ENCODE results near the gene STAT5B. TPM values are rescaled to one million over a fixed set of nuclear protein-coding genes. Genes with fewer than 3 reads are reported as not detected.

Gene STAT5B
- total and polyA plus RNA-seq, 2 of the 13 experiments (the other 11 are each of a cell fraction or from before 2014, with no cell fraction given): 21.0 to 42.8 TPM

DNA sequence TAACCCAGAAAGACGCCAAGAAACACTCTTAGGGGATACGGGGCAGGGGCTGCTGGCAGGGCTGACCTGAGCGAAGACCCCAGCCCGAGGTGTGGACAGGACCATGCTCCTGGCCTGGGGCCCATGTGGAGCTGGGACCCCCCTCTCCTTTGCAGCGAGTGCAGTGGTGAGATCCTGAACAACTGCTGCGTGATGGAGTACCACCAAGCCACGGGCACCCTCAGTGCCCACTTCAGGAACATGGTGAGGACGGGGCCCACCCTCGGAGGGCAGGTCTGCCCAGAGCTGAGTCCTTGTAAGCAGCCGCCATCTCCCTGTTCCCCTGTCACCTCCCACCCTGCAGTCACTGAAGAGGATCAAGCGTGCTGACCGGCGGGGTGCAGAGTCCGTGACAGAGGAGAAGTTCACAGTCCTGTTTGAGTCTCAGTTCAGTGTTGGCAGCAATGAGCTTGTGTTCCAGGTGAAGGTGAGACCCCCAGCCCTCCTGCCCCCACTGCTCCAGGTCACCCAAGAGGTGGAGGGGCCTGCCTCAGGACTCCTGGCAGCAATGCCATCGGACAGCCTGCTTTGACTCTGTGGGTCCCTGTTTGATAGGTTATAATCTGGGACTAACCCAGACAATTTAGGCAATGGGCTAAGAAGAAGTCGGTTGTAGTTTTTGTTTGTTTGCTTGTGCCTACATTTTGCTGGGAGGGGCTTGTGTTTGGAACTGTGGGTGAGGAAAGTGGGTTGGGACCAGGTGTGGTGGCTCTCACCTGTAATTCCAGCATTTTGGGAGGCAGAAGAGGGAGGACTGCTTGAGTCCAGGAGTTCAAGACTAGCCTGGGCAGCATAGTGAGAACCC, 28.2 kb upstream of the STAT5B start (continued):
- TF ChIP-seq, protein P1, sequence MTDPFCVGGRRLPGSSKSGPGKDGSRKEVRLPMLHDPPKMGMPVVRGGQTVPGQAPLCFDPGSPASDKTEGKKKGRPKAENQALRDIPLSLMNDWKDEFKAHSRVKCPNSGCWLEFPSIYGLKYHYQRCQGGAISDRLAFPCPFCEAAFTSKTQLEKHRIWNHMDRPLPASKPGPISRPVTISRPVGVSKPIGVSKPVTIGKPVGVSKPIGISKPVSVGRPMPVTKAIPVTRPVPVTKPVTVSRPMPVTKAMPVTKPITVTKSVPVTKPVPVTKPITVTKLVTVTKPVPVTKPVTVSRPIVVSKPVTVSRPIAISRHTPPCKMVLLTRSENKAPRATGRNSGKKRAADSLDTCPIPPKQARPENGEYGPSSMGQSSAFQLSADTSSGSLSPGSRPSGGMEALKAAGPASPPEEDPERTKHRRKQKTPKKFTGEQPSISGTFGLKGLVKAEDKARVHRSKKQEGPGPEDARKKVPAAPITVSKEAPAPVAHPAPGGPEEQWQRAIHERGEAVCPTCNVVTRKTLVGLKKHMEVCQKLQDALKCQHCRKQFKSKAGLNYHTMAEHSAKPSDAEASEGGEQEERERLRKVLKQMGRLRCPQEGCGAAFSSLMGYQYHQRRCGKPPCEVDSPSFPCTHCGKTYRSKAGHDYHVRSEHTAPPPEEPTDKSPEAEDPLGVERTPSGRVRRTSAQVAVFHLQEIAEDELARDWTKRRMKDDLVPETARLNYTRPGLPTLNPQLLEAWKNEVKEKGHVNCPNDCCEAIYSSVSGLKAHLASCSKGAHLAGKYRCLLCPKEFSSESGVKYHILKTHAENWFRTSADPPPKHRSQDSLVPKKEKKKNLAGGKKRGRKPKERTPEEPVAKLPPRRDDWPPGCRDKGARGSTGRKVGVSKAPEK (CRISPR knock-in tag; IDR thresholded peaks at IDR 0.05; ENCODE audit: borderline replicate concordance): no peak
- TF ChIP-seq ZNF724P (CRISPR knock-in tag; IDR thresholded peaks at IDR 0.05; ENCODE audit: borderline replicate concordance): no peak; the same call in 1 of the 2 replicates
- TF ChIP-seq ZFX (CRISPR knock-in tag; IDR thresholded peaks at IDR 0.05; ENCODE audit: low read depth): peak; percentile 18; the same call in 1 of the 2 replicates
- no peak for TF ChIP-seq MTF1 (CRISPR knock-in tag; IDR thresholded peaks at IDR 0.05)
- peak; percentile 70; the same call in 1 of the 2 replicates for TF ChIP-seq SMAD1 (CRISPR knock-in tag; IDR thresholded peaks at IDR 0.05; ENCODE audit: borderline replicate concordance, low read depth)
- TF ChIP-seq, protein P2, sequence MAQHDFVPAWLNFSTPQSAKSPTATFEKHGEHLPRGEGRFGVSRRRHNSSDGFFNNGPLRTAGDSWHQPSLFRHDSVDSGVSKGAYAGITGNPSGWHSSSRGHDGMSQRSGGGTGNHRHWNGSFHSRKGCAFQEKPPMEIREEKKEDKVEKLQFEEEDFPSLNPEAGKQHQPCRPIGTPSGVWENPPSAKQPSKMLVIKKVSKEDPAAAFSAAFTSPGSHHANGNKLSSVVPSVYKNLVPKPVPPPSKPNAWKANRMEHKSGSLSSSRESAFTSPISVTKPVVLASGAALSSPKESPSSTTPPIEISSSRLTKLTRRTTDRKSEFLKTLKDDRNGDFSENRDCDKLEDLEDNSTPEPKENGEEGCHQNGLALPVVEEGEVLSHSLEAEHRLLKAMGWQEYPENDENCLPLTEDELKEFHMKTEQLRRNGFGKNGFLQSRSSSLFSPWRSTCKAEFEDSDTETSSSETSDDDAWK (CRISPR knock-in tag; IDR thresholded peaks at IDR 0.05): no peak
- no peak for TF ChIP-seq E2F1 (CRISPR knock-in tag; IDR thresholded peaks at IDR 0.05)
- no peak for TF ChIP-seq KLF13 (CRISPR knock-in tag; IDR thresholded peaks at IDR 0.05)
- no peak for TF ChIP-seq ZNF331 (CRISPR knock-in tag; IDR thresholded peaks at IDR 0.05)
- TF ChIP-seq ZNF556 (CRISPR knock-in tag; IDR thresholded peaks at IDR 0.05; ENCODE audit: borderline replicate concordance): no peak; the same call in 1 of the 2 replicates
- TF ChIP-seq, protein P3, sequence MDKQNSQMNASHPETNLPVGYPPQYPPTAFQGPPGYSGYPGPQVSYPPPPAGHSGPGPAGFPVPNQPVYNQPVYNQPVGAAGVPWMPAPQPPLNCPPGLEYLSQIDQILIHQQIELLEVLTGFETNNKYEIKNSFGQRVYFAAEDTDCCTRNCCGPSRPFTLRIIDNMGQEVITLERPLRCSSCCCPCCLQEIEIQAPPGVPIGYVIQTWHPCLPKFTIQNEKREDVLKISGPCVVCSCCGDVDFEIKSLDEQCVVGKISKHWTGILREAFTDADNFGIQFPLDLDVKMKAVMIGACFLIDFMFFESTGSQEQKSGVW (CRISPR knock-in tag; IDR thresholded peaks at IDR 0.05; ENCODE audit: borderline replicate concordance): no peak
- TF ChIP-seq ZNF333 (CRISPR knock-in tag; IDR thresholded peaks at IDR 0.05; ENCODE audit: borderline replicate concordance): 0 out of 2 replicates have a peak, but pooled peaks have one; percentile 54
- no peak for TF ChIP-seq ZNF510 (CRISPR knock-in tag; IDR thresholded peaks at IDR 0.05; ENCODE audit: low read depth)
- TF ChIP-seq, protein P4, sequence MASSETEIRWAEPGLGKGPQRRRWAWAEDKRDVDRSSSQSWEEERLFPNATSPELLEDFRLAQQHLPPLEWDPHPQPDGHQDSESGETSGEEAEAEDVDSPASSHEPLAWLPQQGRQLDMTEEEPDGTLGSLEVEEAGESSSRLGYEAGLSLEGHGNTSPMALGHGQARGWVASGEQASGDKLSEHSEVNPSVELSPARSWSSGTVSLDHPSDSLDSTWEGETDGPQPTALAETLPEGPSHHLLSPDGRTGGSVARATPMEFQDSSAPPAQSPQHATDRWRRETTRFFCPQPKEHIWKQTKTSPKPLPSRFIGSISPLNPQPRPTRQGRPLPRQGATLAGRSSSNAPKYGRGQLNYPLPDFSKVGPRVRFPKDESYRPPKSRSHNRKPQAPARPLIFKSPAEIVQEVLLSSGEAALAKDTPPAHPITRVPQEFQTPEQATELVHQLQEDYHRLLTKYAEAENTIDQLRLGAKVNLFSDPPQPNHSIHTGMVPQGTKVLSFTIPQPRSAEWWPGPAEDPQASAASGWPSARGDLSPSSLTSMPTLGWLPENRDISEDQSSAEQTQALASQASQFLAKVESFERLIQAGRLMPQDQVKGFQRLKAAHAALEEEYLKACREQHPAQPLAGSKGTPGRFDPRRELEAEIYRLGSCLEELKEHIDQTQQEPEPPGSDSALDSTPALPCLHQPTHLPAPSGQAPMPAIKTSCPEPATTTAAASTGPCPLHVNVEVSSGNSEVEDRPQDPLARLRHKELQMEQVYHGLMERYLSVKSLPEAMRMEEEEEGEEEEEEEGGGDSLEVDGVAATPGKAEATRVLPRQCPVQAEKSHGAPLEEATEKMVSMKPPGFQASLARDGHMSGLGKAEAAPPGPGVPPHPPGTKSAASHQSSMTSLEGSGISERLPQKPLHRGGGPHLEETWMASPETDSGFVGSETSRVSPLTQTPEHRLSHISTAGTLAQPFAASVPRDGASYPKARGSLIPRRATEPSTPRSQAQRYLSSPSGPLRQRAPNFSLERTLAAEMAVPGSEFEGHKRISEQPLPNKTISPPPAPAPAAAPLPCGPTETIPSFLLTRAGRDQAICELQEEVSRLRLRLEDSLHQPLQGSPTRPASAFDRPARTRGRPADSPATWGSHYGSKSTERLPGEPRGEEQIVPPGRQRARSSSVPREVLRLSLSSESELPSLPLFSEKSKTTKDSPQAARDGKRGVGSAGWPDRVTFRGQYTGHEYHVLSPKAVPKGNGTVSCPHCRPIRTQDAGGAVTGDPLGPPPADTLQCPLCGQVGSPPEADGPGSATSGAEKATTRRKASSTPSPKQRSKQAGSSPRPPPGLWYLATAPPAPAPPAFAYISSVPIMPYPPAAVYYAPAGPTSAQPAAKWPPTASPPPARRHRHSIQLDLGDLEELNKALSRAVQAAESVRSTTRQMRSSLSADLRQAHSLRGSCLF (CRISPR knock-in tag; IDR thresholded peaks at IDR 0.05; ENCODE audit: borderline replicate concordance): no peak
- TF ChIP-seq, protein P5, sequence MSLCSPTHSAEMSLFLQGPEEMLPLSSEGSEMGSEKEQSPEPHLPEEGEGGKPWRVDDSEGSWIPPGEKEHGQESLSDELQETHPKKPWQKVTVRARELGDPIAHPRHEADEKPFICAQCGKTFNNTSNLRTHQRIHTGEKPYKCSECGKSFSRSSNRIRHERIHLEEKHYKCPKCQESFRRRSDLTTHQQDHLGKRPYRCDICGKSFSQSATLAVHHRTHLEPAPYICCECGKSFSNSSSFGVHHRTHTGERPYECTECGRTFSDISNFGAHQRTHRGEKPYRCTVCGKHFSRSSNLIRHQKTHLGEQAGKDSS (CRISPR knock-in tag; IDR thresholded peaks at IDR 0.05; ENCODE audit: borderline replicate concordance, low read depth): no peak
